ENCODE results near the gene ERO1A. TPM values are rescaled to one million over a fixed set of nuclear protein-coding genes. Genes with fewer than 3 reads are reported as not detected.

Gene ERO1A, protein sequence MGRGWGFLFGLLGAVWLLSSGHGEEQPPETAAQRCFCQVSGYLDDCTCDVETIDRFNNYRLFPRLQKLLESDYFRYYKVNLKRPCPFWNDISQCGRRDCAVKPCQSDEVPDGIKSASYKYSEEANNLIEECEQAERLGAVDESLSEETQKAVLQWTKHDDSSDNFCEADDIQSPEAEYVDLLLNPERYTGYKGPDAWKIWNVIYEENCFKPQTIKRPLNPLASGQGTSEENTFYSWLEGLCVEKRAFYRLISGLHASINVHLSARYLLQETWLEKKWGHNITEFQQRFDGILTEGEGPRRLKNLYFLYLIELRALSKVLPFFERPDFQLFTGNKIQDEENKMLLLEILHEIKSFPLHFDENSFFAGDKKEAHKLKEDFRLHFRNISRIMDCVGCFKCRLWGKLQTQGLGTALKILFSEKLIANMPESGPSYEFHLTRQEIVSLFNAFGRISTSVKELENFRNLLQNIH
- polyA plus RNA-seq (2013, experiment 1 of 2): 35.3 TPM
- polyA plus RNA-seq (2013, experiment 2 of 2): 35.8 TPM

DNA sequence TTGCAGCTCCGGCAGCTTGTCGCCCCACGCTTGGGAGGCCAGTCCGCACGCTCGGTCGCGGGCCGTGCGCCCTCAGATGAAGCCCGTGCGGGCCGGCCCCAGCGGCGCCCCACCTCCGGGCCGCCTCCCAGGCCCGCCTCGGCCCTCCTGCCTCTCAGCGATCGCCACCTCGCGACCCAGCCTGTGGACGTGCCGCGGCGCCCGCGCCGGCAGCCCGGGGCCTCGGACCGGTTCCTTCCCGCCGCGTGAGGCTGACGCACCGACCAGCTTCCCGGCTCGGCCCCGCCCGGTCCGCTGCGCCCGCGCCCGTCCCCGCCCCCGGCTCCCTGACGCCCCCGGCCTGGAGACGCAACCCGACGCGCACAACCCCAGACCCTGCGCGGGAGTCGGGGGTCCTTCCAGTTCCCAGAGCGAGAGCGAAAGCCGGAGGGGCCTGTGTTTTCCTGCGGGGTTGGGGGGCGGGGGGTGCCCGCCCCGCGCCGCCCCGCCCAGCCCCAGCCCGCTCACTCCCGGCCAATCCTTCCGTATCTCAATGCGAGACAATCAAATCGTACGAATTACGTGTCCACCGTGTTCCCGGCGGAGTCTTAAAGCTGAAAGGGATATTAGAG is at the start of gene ERO1A:
TSS of gene ERO1A (minus strand) at position 78 of the 611 bp plus-strand sequence. CDS start at position 1, 77 bp downstream.
- Histone ChIP-seq H3K18ac (ENCODE audit: low read length) (peak within 1 kb of the TSS; percentile 98), H3K23ac (ENCODE audit: low read depth, low read length, poor library complexity) (peak within 1 kb of the TSS; percentile 95), H3K4me3 (ENCODE audit: low read length in 2 of 2) (peak within 1 kb of the TSS; percentile 81 to 93), H3K4me1 (ENCODE audit: control insufficient read depth in 2 of 2, insufficient read depth in 1 of 2, low read depth in 1 of 2, low read length in 2 of 2) (no peaks in the 10 kb centered on the region), H2AK5ac (ENCODE audit: low read depth, low read length) (peak within 1 kb of the TSS; percentile 64), H2BK5ac (ENCODE audit: low read length) (peak within 1 kb of the TSS; percentile 18), H3K36me3 (replicated peaks in 1 of 2; ENCODE audit: control insufficient read depth in 2 of 2, insufficient read depth in 2 of 2, low read length in 2 of 2) (no peaks in the 10 kb centered on the region), H2BK12ac (ENCODE audit: low read length) (no peak within 1 kb of the TSS), H3K27me3 (ENCODE audit: control insufficient read depth in 3 of 3, insufficient read depth in 3 of 3, low read depth in 1 of 3, low read length in 3 of 3) (no peaks in the 10 kb centered on the region), H3K27ac (replicated peaks; ENCODE audit: low read length) (peak within 1 kb of the TSS; percentile 75), H2BK120ac (ENCODE audit: low read depth, low read length) (peak within 1 kb of the TSS; percentile 89), H4K91ac (ENCODE audit: low read depth, low read length, poor library complexity) (no peak within 1 kb of the TSS), H4K8ac (ENCODE audit: low read depth, low read length) (no peak within 1 kb of the TSS), H3K14ac (ENCODE audit: low read length) (peak within 1 kb of the TSS; percentile 77), H2AFZ (ENCODE audit: low read length) (peak within 1 kb of the TSS; percentile 98), H3K4me2 (ENCODE audit: insufficient read depth, low read length, poor library complexity, severe bottlenecking) (peak within 1 kb of the TSS; percentile 80), H3K4ac (ENCODE audit: low read length) (peak within 1 kb of the TSS; percentile 77), H2BK15ac (ENCODE audit: low read length) (peak within 1 kb of the TSS; percentile 53), H3K79me1 (ENCODE audit: low read depth, low read length) (peaks cover 2% of the 10 kb centered on the region), H3K9ac (ENCODE audit: low read depth, low read length, poor library complexity) (peak within 1 kb of the TSS; percentile 97), H3K9me3 (replicated peaks in 1 of 2; ENCODE audit: control insufficient read depth in 2 of 2, insufficient read depth in 1 of 2, low read depth in 1 of 2, low read length in 2 of 2) (no peaks in the 10 kb centered on the region)
- WGBS, 2 donors (ENCODE audit: extremely low coverage in 2 of 2, insufficient read length in 2 of 2, insufficient replicate concordance in 1 of 2): no CpG with 5 or more reads among the region's 78 CpGs
- DNase-seq (ENCODE audit: low spot score): peak; percentile 69

DNA sequence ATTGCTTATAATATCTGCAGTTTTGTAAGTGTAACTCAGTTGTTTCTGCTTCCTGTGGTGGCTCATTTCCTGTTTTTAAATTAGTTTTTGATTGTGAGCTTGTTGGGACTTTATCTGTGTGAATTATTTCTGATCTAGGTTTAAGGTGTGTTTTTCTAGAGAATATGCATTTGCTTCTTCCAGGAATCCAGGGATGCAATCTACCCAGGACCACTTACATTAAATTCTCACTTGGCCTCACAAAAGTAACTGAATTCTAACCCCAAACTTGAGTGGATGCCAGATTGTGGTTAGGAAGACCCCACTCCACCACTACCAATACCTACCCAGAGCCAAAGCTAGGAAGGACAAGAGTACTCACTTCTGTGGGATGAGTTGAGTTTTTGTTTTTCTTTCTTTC is 46.5 kb upstream of the ERO1A start:
- no peak overlapping the region for H2AFZ ChIP-seq (ENCODE audit: low read length)
- H3K9me3 ChIP-seq (replicated peaks in 1 of 2; ENCODE audit: control insufficient read depth in 2 of 2, insufficient read depth in 1 of 2, low read depth in 1 of 2, low read length in 2 of 2): no peaks in the 10 kb centered on the region
- H3K27me3 ChIP-seq (ENCODE audit: control insufficient read depth in 3 of 3, insufficient read depth in 3 of 3, low read depth in 1 of 3, low read length in 3 of 3): no peaks in the 10 kb centered on the region
- no peak overlapping the region for H3K14ac ChIP-seq (ENCODE audit: low read length)
- H3K4me1 ChIP-seq (ENCODE audit: control insufficient read depth in 2 of 2, insufficient read depth in 1 of 2, low read depth in 1 of 2, low read length in 2 of 2): no peaks in the 10 kb centered on the region
- no peak overlapping the region for H3K23ac ChIP-seq (ENCODE audit: low read depth, low read length, poor library complexity)
- no peak overlapping the region for H4K8ac ChIP-seq (ENCODE audit: low read depth, low read length)
- H3K4me2 ChIP-seq (ENCODE audit: insufficient read depth, low read length, poor library complexity, severe bottlenecking): no peak overlapping the region
- no peak overlapping the region for H2BK15ac ChIP-seq (ENCODE audit: low read length)
- H3K4ac ChIP-seq (ENCODE audit: low read length): no peak overlapping the region
- no peak overlapping the region for H2BK12ac ChIP-seq (ENCODE audit: low read length)
- H3K27ac ChIP-seq (replicated peaks; ENCODE audit: low read length): no peak overlapping the region
- H2BK5ac ChIP-seq (ENCODE audit: low read length): no peak overlapping the region
- H3K9ac ChIP-seq (ENCODE audit: low read depth, low read length, poor library complexity): no peak overlapping the region
- H3K18ac ChIP-seq (ENCODE audit: low read length): no peak overlapping the region
- no peak overlapping the region for H2BK120ac ChIP-seq (ENCODE audit: low read depth, low read length)
- H3K79me1 ChIP-seq (ENCODE audit: low read depth, low read length): peaks cover 2% of the 10 kb centered on the region
- H3K36me3 ChIP-seq (replicated peaks in 1 of 2; ENCODE audit: control insufficient read depth in 2 of 2, insufficient read depth in 2 of 2, low read length in 2 of 2): peaks cover 0 to 38% of the 10 kb centered on the region in 2 donors
- no peak overlapping the region for H3K4me3 ChIP-seq (ENCODE audit: low read length in 2 of 2)
- H2AK5ac ChIP-seq (ENCODE audit: low read depth, low read length): no peak overlapping the region
- no peak overlapping the region for H4K91ac ChIP-seq (ENCODE audit: low read depth, low read length, poor library complexity)
- DNase-seq (ENCODE audit: low spot score): no peak

DNA sequence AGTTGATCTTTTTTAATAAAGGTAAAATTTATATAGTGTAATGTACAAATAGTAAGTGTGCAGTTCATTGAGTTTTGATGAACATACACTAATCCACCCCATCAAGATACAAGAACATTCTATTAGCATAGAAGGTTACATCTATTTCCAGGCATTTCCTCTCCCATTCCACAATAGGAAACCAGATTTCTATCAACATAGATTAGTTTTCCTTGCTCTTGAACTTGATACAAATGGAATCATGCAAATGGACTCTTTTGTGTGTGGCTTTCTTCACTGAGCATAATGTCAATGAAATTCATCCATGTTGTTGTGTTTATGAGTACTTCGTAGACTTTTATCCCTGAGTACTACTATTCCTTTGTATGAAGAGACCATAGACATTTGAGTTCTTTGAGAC is 45.4 kb upstream of the ERO1A start:
- Histone ChIP-seq H2BK120ac (ENCODE audit: low read depth, low read length) (no peak overlapping the region), H3K9ac (ENCODE audit: low read depth, low read length, poor library complexity) (no peak overlapping the region), H3K14ac (ENCODE audit: low read length) (no peak overlapping the region), H3K4me3 (ENCODE audit: low read length in 2 of 2) (no peak overlapping the region), H3K27ac (replicated peaks; ENCODE audit: low read length) (no peak overlapping the region), H2BK12ac (ENCODE audit: low read length) (no peak overlapping the region), H3K4me2 (ENCODE audit: insufficient read depth, low read length, poor library complexity, severe bottlenecking) (no peak overlapping the region), H2BK5ac (ENCODE audit: low read length) (no peak overlapping the region), H3K79me1 (ENCODE audit: low read depth, low read length) (peaks cover 2% of the 10 kb centered on the region), H2AK5ac (ENCODE audit: low read depth, low read length) (no peak overlapping the region), H3K4me1 (ENCODE audit: control insufficient read depth in 2 of 2, insufficient read depth in 1 of 2, low read depth in 1 of 2, low read length in 2 of 2) (peaks cover 0 to 2% of the 10 kb centered on the region in 2 donors), H2AFZ (ENCODE audit: low read length) (no peak overlapping the region), H4K91ac (ENCODE audit: low read depth, low read length, poor library complexity) (no peak overlapping the region), H3K9me3 (replicated peaks in 1 of 2; ENCODE audit: control insufficient read depth in 2 of 2, insufficient read depth in 1 of 2, low read depth in 1 of 2, low read length in 2 of 2) (no peaks in the 10 kb centered on the region), H3K27me3 (ENCODE audit: control insufficient read depth in 3 of 3, insufficient read depth in 3 of 3, low read depth in 1 of 3, low read length in 3 of 3) (no peaks in the 10 kb centered on the region), H3K4ac (ENCODE audit: low read length) (no peak overlapping the region), H4K8ac (ENCODE audit: low read depth, low read length) (no peak overlapping the region), H2BK15ac (ENCODE audit: low read length) (no peak overlapping the region), H3K23ac (ENCODE audit: low read depth, low read length, poor library complexity) (no peak overlapping the region), H3K18ac (ENCODE audit: low read length) (no peak overlapping the region), H3K36me3 (replicated peaks in 1 of 2; ENCODE audit: control insufficient read depth in 2 of 2, insufficient read depth in 2 of 2, low read length in 2 of 2) (peaks cover 0 to 26% of the 10 kb centered on the region in 2 donors)
- WGBS, 2 donors (ENCODE audit: extremely low coverage in 2 of 2, insufficient read length in 2 of 2, insufficient replicate concordance in 1 of 2): no CpG with 5 or more reads among the region's 1 CpG
- DNase-seq (ENCODE audit: low spot score): no peak

DNA sequence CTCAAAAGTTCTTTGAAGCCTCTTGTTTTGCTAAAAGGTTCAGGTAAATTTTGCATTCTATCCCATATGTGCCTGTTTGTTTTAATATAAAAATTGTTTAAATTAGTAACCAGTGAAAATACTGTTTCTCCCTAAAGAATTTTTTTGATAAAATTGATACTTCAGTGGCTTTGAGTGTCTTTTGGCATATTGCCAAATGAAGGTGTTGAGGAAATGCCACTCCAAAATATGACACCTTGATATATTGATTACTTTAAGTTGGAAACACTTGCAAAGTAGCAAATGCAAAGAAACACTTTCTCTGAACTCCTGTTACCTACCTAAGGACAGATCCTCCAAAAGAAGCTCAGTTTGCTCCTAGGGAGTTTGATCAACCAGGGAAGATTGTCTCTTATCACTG is 43.1 kb upstream of the ERO1A start:
- Histone ChIP-seq H3K14ac (ENCODE audit: low read length) (no peak overlapping the region), H2AFZ (ENCODE audit: low read length) (no peak overlapping the region), H3K79me1 (ENCODE audit: low read depth, low read length) (peaks cover 2% of the 10 kb centered on the region), H3K18ac (ENCODE audit: low read length) (no peak overlapping the region), H3K23ac (ENCODE audit: low read depth, low read length, poor library complexity) (no peak overlapping the region), H3K4me1 (ENCODE audit: control insufficient read depth in 2 of 2, insufficient read depth in 1 of 2, low read depth in 1 of 2, low read length in 2 of 2) (peaks cover 2 to 4% of the 10 kb centered on the region in 2 donors), H3K9ac (ENCODE audit: low read depth, low read length, poor library complexity) (no peak overlapping the region), H3K27ac (replicated peaks; ENCODE audit: low read length) (no peak overlapping the region), H2BK15ac (ENCODE audit: low read length) (no peak overlapping the region), H3K4ac (ENCODE audit: low read length) (no peak overlapping the region), H4K8ac (ENCODE audit: low read depth, low read length) (no peak overlapping the region), H2BK5ac (ENCODE audit: low read length) (no peak overlapping the region), H2AK5ac (ENCODE audit: low read depth, low read length) (no peak overlapping the region), H3K36me3 (replicated peaks in 1 of 2; ENCODE audit: control insufficient read depth in 2 of 2, insufficient read depth in 2 of 2, low read length in 2 of 2) (peaks cover 3 to 31% of the 10 kb centered on the region in 2 donors), H2BK120ac (ENCODE audit: low read depth, low read length) (no peak overlapping the region), H4K91ac (ENCODE audit: low read depth, low read length, poor library complexity) (no peak overlapping the region), H3K4me3 (ENCODE audit: low read length in 2 of 2) (no peak overlapping the region), H3K4me2 (ENCODE audit: insufficient read depth, low read length, poor library complexity, severe bottlenecking) (no peak overlapping the region), H3K27me3 (ENCODE audit: control insufficient read depth in 3 of 3, insufficient read depth in 3 of 3, low read depth in 1 of 3, low read length in 3 of 3) (no peaks in the 10 kb centered on the region), H3K9me3 (replicated peaks in 1 of 2; ENCODE audit: control insufficient read depth in 2 of 2, insufficient read depth in 1 of 2, low read depth in 1 of 2, low read length in 2 of 2) (peaks cover 0 to 8% of the 10 kb centered on the region in 2 donors), H2BK12ac (ENCODE audit: low read length) (no peak overlapping the region)
- no peak for DNase-seq (ENCODE audit: low spot score)

Measured in neuronal stem cell (in vitro differentiated cells).